Mucosa of descending colon (tissue), 3 donors: Measurements from ENCODE around the gene RPP38. TPM values are rescaled to one million over a fixed set of nuclear protein-coding genes. Genes with fewer than 3 reads are reported as not detected.

Experiments
- ATAC-seq: fragments of 200-7000 bp; cut with Tn5 transposase; one replicate; pipeline ENCODE4 v1.9.1; 2020; ENCODE audit warnings: mild to moderate bottlenecking, moderate library complexity
- DNase-seq, 3 donors: peaks; one replicate each; pipeline ENCODE4 v3.0.0-alpha.2; 2020
- H3K36me3 ChIP-seq: fragments of 200-600 bp; one replicate; pipeline ENCODE4 v1.8.0; 2021; ENCODE audit warnings: low read depth, mild to moderate bottlenecking
- H3K4me1 ChIP-seq: fragments of 200-600 bp; one replicate; pipeline ENCODE4 v1.8.0; 2021; ENCODE audit warnings: low read depth, mild to moderate bottlenecking
- H3K4me3 ChIP-seq: fragments of 200-600 bp; one replicate; pipeline ENCODE4 v1.8.0; 2021; ENCODE audit warnings: mild to moderate bottlenecking
- H3K9me3 ChIP-seq: fragments of 200-600 bp; one replicate; pipeline ENCODE4 v1.8.0; 2021; ENCODE audit warnings: mild to moderate bottlenecking
- CTCF ChIP-seq: fragments of 200-600 bp; IDR thresholded peaks from one replicate; pipeline ENCODE4 v1.8.0; 2022; ENCODE audit warnings: antibody characterized with exemption, mild to moderate bottlenecking
- intact Hi-C, 2 donors: fragments of 100-400 bp; cut with DNase I in 1 of 2; cut with micrococcal nuclease in 1 of 2; formaldehyde crosslinking; loops; one replicate each; pipeline versions ENCODE4 v1.11.0 to v1.11.1; 2022; cut with DNase I, micrococcal nuclease
- total RNA-seq, 3 donors: library from RNA; stranded (reverse); fragmentation: NEBNext Ultra II Directional in 2 of 3; extraction: Animal tissue kit (Norgen Biotek cat#: 25700) in 2 of 3; gene quantifications; one replicate each; pipeline versions ENCODE4 v1.2.1 to v1.2.4, GENCODE V29; 2021 to 2023
- donor health status: DM: no; HTN: no; CAD: no; lungs with moderate emphysema.
- donor health status: DM: no; HTN: no; CAD: no.
- donor health status: DM: no; HTN: yes; CAD: no.

RPP38 gene
- total RNA-seq, 3 donors from 2014 or later, result 15.8 to 17.9 (median 17.7) TPM

- Histone ChIP-seq H3K4me1 (no peaks in the 10 kb centered on the region), H3K36me3 (no peaks in the 10 kb centered on the region), H3K9me3 (no peaks in the 10 kb centered on the region), H3K4me3 (no peak overlapping the region)
- intact Hi-C loops, result no loop called here
- DNase-seq (no peak), ATAC-seq (no peak)
- no peak for TF ChIP-seq CTCF
Observed at GRCh38 chr10:15144788-15145187, 47.6 kb downstream of the RPP38 start.

GRCh38 chr10:15146366-15146765 lies 49.2 kb downstream of the RPP38 start:
- ATAC-seq (no peak), DNase-seq (no peak)
- H3K4me1 ChIP-seq, result no peaks in the 10 kb centered on the region
- no peaks in the 10 kb centered on the region for H3K9me3 ChIP-seq
- TF ChIP-seq CTCF, result no peak
- intact Hi-C loops, result no loop called here
- H3K4me3 ChIP-seq, result no peak overlapping the region
- no peaks in the 10 kb centered on the region for H3K36me3 ChIP-seq

GRCh38 chr10:15147594-15148392 lies 50.6 kb downstream of the RPP38 start:
- Histone ChIP-seq H3K9me3 (no peaks in the 10 kb centered on the region), H3K36me3 (no peaks in the 10 kb centered on the region), H3K4me1 (peaks cover 6% of the 10 kb centered on the region), H3K4me3 (no peak overlapping the region)
- no peak for TF ChIP-seq CTCF
- intact Hi-C loops, result no loop called here
- no peak for DNase-seq
- ATAC-seq, result no peak

GRCh38 chr10:15149042-15149771 lies 52.1 kb downstream of the RPP38 start:
- DNase-seq, result no peak
- Histone ChIP-seq H3K4me1 (peaks cover 9% of the 10 kb centered on the region), H3K36me3 (no peaks in the 10 kb centered on the region), H3K4me3 (no peak overlapping the region), H3K9me3 (no peaks in the 10 kb centered on the region)
- no peak for TF ChIP-seq CTCF
- intact Hi-C loops, result no loop called here
- ATAC-seq, result no peak

GRCh38 chr10:15150563-15150962 lies 53.4 kb downstream of the RPP38 start:
- no peak for DNase-seq
- ATAC-seq, result no peak
- H3K36me3 ChIP-seq, result no peaks in the 10 kb centered on the region
- intact Hi-C loops, result no loop called here
- peaks cover 9% of the 10 kb centered on the region for H3K4me1 ChIP-seq
- no peak overlapping the region for H3K4me3 ChIP-seq
- TF ChIP-seq CTCF, result no peak
- H3K9me3 ChIP-seq, result no peaks in the 10 kb centered on the region
